Testis (tissue), 2 donors: ENCODE data around the gene TFAP2B.

Experiments used
- CTCF ChIP-seq, 3 experiments: fragments of 450-650 bp in 2 of 3; fragments of 200-600 bp in 1 of 3; sonication (generic) in 1 of 3; IDR thresholded peaks; one replicate each; pipeline ENCODE4 v1.5.1; 2016 to 2019; ENCODE audit warnings: antibody characterized with exemption in 3 of 3, mild to moderate bottlenecking in 2 of 3, moderate library complexity in 1 of 3
- POLR2A ChIP-seq: fragments of 450-650 bp; IDR thresholded peaks from one replicate; pipeline ENCODE4 v1.6.1; 2017; ENCODE audit warnings: antibody characterized with exemption, mild to moderate bottlenecking, moderate library complexity

- TF ChIP-seq CTCF (IDR thresholded peaks at IDR 0.05): no peak
- no peak for TF ChIP-seq POLR2A
Observed at GRCh38 chr6:50846144-50846851, 27.6 kb downstream of the TFAP2B start.
